Right lobe of liver (tissue), 6 donors: ENCODE results near the gene PSMD13. TPM values are rescaled to one million over a fixed set of nuclear protein-coding genes. Genes with fewer than 3 reads are reported as not detected.
A peak's percentile ranks its signal among the peaks of the same experiment; 100 is the strongest.

ENCODE experiments used
- ATAC-seq, 4 donors: fragments of 200-7000 bp; cut with Tn5 transposase; one replicate each; pipeline ENCODE4 v1.9.1; 2020; ENCODE audit warnings: mild to moderate bottlenecking in 4 of 4, moderate library complexity in 4 of 4
- DNase-seq, 3 donors: peaks; one replicate each; pipeline ENCODE4 v3.0.0-alpha.2; 2020
- H3K27ac ChIP-seq, 3 donors: fragments of 200-600 bp; one replicate each; pipeline ENCODE4 v1.8.0; 2022
- H3K27me3 ChIP-seq, 2 donors: fragments of 200-600 bp; one replicate each; pipeline ENCODE4 v1.8.0; 2022
- H3K36me3 ChIP-seq, 4 donors: fragments of 200-600 bp; sonication (generic) in 1 of 4; one replicate each; pipeline versions ENCODE4 v1.5.1 to v1.8.0; 2017 to 2022; ENCODE audit warnings: control low read depth in 1 of 4
- H3K4me1 ChIP-seq, 4 donors: fragments of 200-600 bp; sonication (generic) in 1 of 4; one replicate each; pipeline versions ENCODE4 v1.5.1 to v1.8.0; 2017 to 2022; ENCODE audit warnings: control low read depth in 1 of 4
- H3K4me3 ChIP-seq, 3 donors: fragments of 200-600 bp; one replicate each; pipeline ENCODE4 v1.8.0; 2022
- H3K9me3 ChIP-seq, 4 donors: fragments of 200-600 bp; sonication (generic) in 1 of 4; one replicate each; pipeline versions ENCODE4 v1.5.1 to v1.8.0; 2017 to 2022; ENCODE audit warnings: control low read depth in 1 of 4
- CTCF ChIP-seq, 4 donors: fragments of 200-600 bp in 3 of 4; fragments of 450-650 bp in 1 of 4; IDR thresholded peaks; one replicate each; pipeline versions ENCODE4 v1.5.1 to v1.8.0; 2016 to 2022; ENCODE audit warnings: antibody characterized with exemption in 4 of 4, mild to moderate bottlenecking in 2 of 4
- POLR2A ChIP-seq: fragments of 450-650 bp; IDR thresholded peaks from one replicate; pipeline ENCODE4 v1.6.1; 2017; ENCODE audit warnings: antibody characterized with exemption, mild to moderate bottlenecking
- WGBS: methylation state at CpG from one replicate; pipeline ENCODE4 v1.1.6; 2018; ENCODE audit warnings: low coverage, low lambda C conversion rate; ENCODE audit not compliant: insufficient coverage; ENCODE audit errors: missing lambda C conversion rate; 5-methylcytosine and 5-hydroxymethylcytosine counted together
- intact Hi-C, 2 donors: fragments of 100-400 bp; cut with DNase I; formaldehyde crosslinking; loops; one replicate each; pipeline versions ENCODE4 v1.11.2 to v1.14.1; 2022
- total RNA-seq, 6 experiments: library from RNA; depleted of rRNA in 2 of 6; stranded (reverse); fragments of >200 nt in 2 of 6; fragmentation: NEBNext Ultra II Directional in 3 of 6; extraction: Animal tissue kit (Norgen Biotek cat#: 25700) in 3 of 6; gene quantifications; one replicate each; pipeline versions ENCODE4 v1.1.0 to v1.2.4, GENCODE V29; 2016 to 2023
- donor health status: DM: no; HTN: yes; CAD: no.
- donor health status: DM: no; HTN: no; CAD: no.
- donor health status: DM: no; HTN: no; CAD: no.
- donor health status: DM: no; HTN: yes; CAD: no.
- donor health status: DM: no; HTN: yes; CAD: no.

Gene PSMD13
- total RNA-seq, 6 experiments from 2014 or later: 46.1 to 71.5 (median 48.7) TPM

- WGBS: 93% methylated on average over 4 of the region's 5 CpGs
- H3K27me3 ChIP-seq: no peaks in the 10 kb centered on the region
- intact Hi-C loops: loop anchor here in 1 of 2 donors (10.0 kb wide), 1 partner anchor 111 kb away; the partner anchor contains the start of gene B4GALNT4
- no peaks in the 10 kb centered on the region for H3K9me3 ChIP-seq
- ATAC-seq (peak in 1 of 4 donors; percentile 9), DNase-seq (no peak)
- TF ChIP-seq POLR2A (no peak), CTCF (IDR thresholded peaks at IDR 0.05) (no peak)
- peaks cover 0 to 42% (median 17%) of the 10 kb centered on the region in 4 donors for H3K36me3 ChIP-seq
- no peaks in the 10 kb centered on the region for H3K4me1 ChIP-seq
- H3K27ac ChIP-seq: no peak overlapping the region
- no peak overlapping the region for H3K4me3 ChIP-seq
Measured at GRCh38 chr11:253886-254270, 17.1 kb downstream of the PSMD13 start.

- Histone ChIP-seq H3K27me3 (no peaks in the 10 kb centered on the region), H3K4me1 (no peaks in the 10 kb centered on the region), H3K27ac (no peak overlapping the region), H3K9me3 (no peaks in the 10 kb centered on the region), H3K36me3 (peaks cover 0 to 32% (median 15%) of the 10 kb centered on the region in 4 donors), H3K4me3 (no peak overlapping the region)
- ATAC-seq (no peak), DNase-seq (no peak)
- TF ChIP-seq POLR2A: no peak
- TF ChIP-seq CTCF (IDR thresholded peaks at IDR 0.05): no peak
- intact Hi-C loops: loop anchor here in 1 of 2 donors (10.0 kb wide), 1 partner anchor 110 kb away; the partner anchor contains the start of gene B4GALNT4
- 50% methylated on average over 3 of the region's 3 CpGs for WGBS
Measured at GRCh38 chr11:255176-255575, 18.4 kb downstream of the PSMD13 start.

- Histone ChIP-seq H3K4me1 (no peaks in the 10 kb centered on the region), H3K36me3 (peaks cover 0 to 25% (median 13%) of the 10 kb centered on the region in 4 donors), H3K4me3 (no peak overlapping the region), H3K27ac (no peak overlapping the region), H3K27me3 (no peaks in the 10 kb centered on the region), H3K9me3 (no peaks in the 10 kb centered on the region)
- 100% methylated on average over 2 of the region's 2 CpGs for WGBS
- no peak for ATAC-seq
- intact Hi-C loops: loop anchor here in 1 of 2 donors (10.0 kb wide), 1 partner anchor 109 kb away; the partner anchor contains the start of gene B4GALNT4
- TF ChIP-seq POLR2A (no peak), CTCF (IDR thresholded peaks at IDR 0.05) (no peak)
- no peak for DNase-seq
Measured at GRCh38 chr11:255816-256215, 19.0 kb downstream of the PSMD13 start.

- Histone ChIP-seq H3K27ac (no peak overlapping the region), H3K36me3 (peaks cover 0 to 12% (median 5%) of the 10 kb centered on the region in 4 donors), H3K27me3 (no peaks in the 10 kb centered on the region), H3K4me3 (no peak overlapping the region), H3K9me3 (no peaks in the 10 kb centered on the region), H3K4me1 (no peaks in the 10 kb centered on the region)
- ATAC-seq (peak in 1 of 4 donors; percentile 15), DNase-seq (no peak)
- intact Hi-C loops: loop anchor here in 1 of 2 donors (10.0 kb wide), 1 partner anchor 108 kb away; the partner anchor contains the start of gene B4GALNT4
- TF ChIP-seq POLR2A (no peak), CTCF (IDR thresholded peaks at IDR 0.05) (no peak)
- WGBS: 54% methylated on average over 7 of the region's 14 CpGs
Measured at GRCh38 chr11:256952-257737, 20.4 kb downstream of the PSMD13 start.
